GM12892 (cell line): ENCODE results near the gene SYNE2.

Experiments
- POLR2A ChIP-seq: IDR thresholded peaks from 2 replicates; pipeline ENCODE4 v1.6.1; 2011; ENCODE audit warnings: low read depth, low read length, control low read depth
- POLR2AphosphoS5 ChIP-seq: IDR thresholded peaks from 2 replicates; pipeline ENCODE4 v1.6.1; 2011; ENCODE audit warnings: low read depth, low read length, control low read depth

DNA sequence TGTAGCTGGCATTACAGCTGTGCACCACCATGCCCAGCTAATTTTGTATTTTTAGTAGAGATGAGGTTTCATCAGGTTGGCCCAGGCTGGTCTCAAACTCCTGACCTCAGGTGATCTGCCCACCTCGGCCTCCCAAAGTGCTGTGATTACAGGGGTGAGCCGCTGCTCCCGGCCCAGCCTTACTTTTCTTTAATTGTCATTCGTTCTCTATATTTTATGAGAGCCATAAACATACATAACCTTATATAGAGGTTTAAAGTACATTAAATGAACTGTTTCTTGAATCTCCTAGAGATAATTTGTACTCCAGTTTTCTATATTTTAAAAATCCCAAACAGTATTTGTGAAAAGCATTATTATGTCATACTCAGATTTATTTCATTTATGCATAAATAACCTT, 98.6 kb downstream of the SYNE2 start:
- TF ChIP-seq POLR2A, result no peak
- no peak for TF ChIP-seq POLR2AphosphoS5
